ENCODE results near the gene BCAR1. TPM values are rescaled to one million over a fixed set of nuclear protein-coding genes. Genes with fewer than 3 reads are reported as not detected.

BCAR1 gene
- total RNA-seq, 1 donor from 2014 or later: 61.7 TPM

GRCh38 chr16:75248536-75249380, 2.7 kb downstream of the BCAR1 start:
- Histone ChIP-seq H3K27ac (peak overlapping the region; percentile 90), H3K4me1 (peaks cover 87% of the 10 kb centered on the region), H3K36me3 (no peaks in the 10 kb centered on the region), H3K9me3 (no peaks in the 10 kb centered on the region), H3K4me3 (no peak overlapping the region), H3K27me3 (no peaks in the 10 kb centered on the region)
- intact Hi-C loops (cut with DNase I): no loop called here
- no peak for ATAC-seq
- no peak for TF ChIP-seq CTCF (IDR thresholded peaks at IDR 0.05)
- DNase-seq: no peak

GRCh38 chr16:75248142-75248535, 3.3 kb downstream of the BCAR1 start:
- H3K4me3 ChIP-seq: no peak overlapping the region
- intact Hi-C loops (cut with DNase I): no loop called here
- H3K4me1 ChIP-seq: peaks cover 86% of the 10 kb centered on the region
- no peak for DNase-seq
- no peak for ATAC-seq
- no peaks in the 10 kb centered on the region for H3K9me3 ChIP-seq
- no peaks in the 10 kb centered on the region for H3K36me3 ChIP-seq
- H3K27me3 ChIP-seq: no peaks in the 10 kb centered on the region
- TF ChIP-seq CTCF (IDR thresholded peaks at IDR 0.05): no peak
- H3K27ac ChIP-seq: peak overlapping the region; percentile 55

DNA sequence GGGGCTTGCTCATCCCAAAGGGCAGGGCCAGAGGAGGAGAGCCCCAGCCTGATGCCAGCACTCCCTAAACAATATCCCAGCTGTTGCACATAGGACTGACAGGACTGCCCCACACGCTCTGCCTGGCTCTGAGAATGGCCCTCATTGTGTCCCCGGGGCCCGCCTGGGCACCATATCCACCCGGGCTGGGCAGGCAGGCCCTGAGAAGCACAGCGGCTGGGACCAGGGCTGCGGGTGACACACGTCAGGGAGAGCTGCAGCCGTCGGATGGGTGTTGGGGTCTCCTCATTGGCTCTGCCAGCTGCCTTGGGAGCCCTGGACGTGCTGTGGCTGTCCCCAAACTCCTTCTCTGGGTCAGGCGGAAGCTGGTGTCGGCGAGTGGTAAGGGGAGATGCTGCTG, 4.2 kb downstream of the BCAR1 start:
- Histone ChIP-seq H3K27ac (peak overlapping the region; percentile 55), H3K36me3 (peaks cover 8% of the 10 kb centered on the region), H3K9me3 (no peaks in the 10 kb centered on the region), H3K27me3 (no peaks in the 10 kb centered on the region), H3K4me3 (no peak overlapping the region), H3K4me1 (peaks cover 77% of the 10 kb centered on the region)
- ATAC-seq: no peak
- no peak for TF ChIP-seq CTCF (IDR thresholded peaks at IDR 0.05)
- no peak for DNase-seq
- intact Hi-C loops (cut with DNase I): no loop called here

DNA sequence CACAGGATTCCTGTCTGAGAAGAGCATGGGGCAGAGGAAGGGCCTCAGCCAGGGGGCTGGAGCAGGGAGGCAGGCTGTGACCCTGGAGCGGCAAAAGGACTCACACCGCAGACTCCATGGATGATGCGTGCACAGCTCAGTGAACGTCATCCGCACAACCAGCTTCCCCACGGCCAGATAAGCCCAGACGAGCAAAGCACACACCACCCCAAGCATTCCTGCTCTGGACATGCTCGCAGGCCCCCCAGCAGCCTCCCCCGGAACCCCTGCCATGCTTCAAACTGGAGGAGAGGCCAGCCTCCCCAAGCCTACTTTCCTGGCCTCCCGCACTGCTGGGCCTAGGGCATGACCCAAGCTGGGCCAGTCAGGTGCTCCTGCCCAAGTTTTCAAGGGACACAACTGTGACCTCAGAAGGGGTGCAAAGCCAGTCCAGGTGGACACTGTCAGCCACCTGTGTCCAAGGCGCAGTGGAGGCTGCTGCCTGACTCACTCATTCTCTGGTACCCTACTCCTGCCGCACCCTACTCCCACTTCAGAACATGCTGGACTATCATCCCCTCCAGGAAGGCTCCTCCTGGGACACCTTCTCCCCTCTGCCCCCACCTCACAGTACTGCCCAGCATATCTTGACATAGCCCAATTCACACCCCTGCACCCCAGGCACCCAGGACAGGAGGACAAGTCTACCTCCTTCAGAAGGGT, 4.8 kb downstream of the BCAR1 start:
- H3K9me3 ChIP-seq: no peaks in the 10 kb centered on the region
- peaks cover 13% of the 10 kb centered on the region for H3K36me3 ChIP-seq
- peaks cover 71% of the 10 kb centered on the region for H3K4me1 ChIP-seq
- DNase-seq (no peak), ATAC-seq (no peak)
- H3K27ac ChIP-seq: peak overlapping the region; percentile 88
- TF ChIP-seq CTCF (IDR thresholded peaks at IDR 0.05): no peak
- no peaks in the 10 kb centered on the region for H3K27me3 ChIP-seq
- intact Hi-C loops (cut with DNase I): no loop called here
- no peak overlapping the region for H3K4me3 ChIP-seq

DNA sequence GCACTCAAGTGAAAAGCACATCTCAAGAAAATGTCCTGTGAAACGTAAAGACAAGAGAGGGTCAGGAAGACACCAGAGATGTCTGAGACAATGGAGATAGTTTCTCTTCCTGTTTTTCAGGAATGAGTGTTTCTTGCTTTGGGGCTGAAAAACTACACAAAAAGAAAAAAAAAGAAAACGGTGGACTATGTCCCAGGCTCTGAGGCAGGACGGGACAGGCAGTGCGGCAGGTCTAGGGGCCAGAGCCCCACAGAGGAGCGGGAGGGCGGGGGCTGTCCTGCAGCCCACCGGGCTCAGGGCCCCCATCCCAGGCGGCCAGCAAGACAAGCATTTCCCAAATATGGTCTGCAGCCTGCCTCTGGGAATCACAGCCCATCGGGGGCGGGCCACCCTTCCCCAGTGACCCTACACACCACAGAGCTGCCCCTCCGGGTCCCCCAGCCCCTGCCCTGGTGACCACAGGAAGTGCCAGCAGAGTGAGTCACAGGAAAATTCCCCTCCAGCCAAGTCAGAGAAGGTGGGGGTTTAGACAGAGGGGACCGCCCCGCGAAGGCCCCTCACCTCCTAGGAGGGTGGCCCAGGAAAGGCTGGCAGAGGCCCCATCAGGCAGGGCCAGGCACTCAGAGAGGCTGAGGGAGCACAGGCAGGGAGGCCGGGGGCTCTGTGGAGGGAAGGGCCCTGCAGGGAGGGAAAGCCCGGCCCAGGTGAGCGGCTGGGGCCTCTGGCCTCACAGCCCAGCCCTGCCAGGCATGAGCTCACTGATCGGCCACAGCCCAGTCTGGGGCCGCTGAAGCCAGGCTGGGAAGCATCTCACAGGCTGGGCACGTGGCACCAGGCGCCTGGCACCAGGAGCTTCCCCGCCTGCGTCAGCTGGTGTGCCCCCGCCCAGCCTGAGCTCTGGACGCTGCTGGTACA, 6.3 kb downstream of the BCAR1 start:
- ATAC-seq: peak; percentile 79
- Histone ChIP-seq H3K27me3 (no peaks in the 10 kb centered on the region), H3K9me3 (no peaks in the 10 kb centered on the region), H3K4me1 (peaks cover 68% of the 10 kb centered on the region), H3K27ac (peak overlapping the region; percentile 88), H3K4me3 (no peak overlapping the region), H3K36me3 (peaks cover 28% of the 10 kb centered on the region)
- intact Hi-C loops (cut with DNase I): no loop called here
- TF ChIP-seq CTCF (IDR thresholded peaks at IDR 0.05): no peak
- peak; percentile 90 for DNase-seq
